Cardiac fibroblast (primary cell): Measurements from ENCODE around the gene FBN1.
A peak's percentile ranks its signal among the peaks of the same experiment; 100 is the strongest.

Experiments
- DNase-seq, 2 donors: peaks; one replicate each; pipeline versions ENCODE4 v3.0.0 to v3.0.0-alpha.2; 2010; ENCODE audit warnings: low read depth in 2 of 2
- H3K4me3 ChIP-seq, 2 donors: replicated peaks in 1 of 2; 1 replicate in 1 of 2; 2 replicates in 1 of 2; pipeline ENCODE4 v1.5.1; 2011; ENCODE audit warnings: low read depth in 2 of 2, low read length in 2 of 2, mild to moderate bottlenecking in 2 of 2, moderate library complexity in 1 of 2
- CTCF ChIP-seq: IDR thresholded peaks from one replicate; pipeline ENCODE4 v1.5.1; 2011; ENCODE audit warnings: low read depth, mild to moderate bottlenecking, low read length, inconsistent platforms

FBN1 gene

GRCh38 chr15:48680841-48681240 is 35.3 kb upstream of the FBN1 start:
- no peak overlapping the region for H3K4me3 ChIP-seq
- DNase-seq: peak; percentile 73 to 96
- TF ChIP-seq CTCF: no peak

- DNase-seq: no peak
- H3K4me3 ChIP-seq: no peak overlapping the region
- no peak for TF ChIP-seq CTCF
Measured at GRCh38 chr15:48679952-48680351, 34.4 kb upstream of the FBN1 start.

GRCh38 chr15:48678851-48679250 is 33.3 kb upstream of the FBN1 start:
- H3K4me3 ChIP-seq: no peak overlapping the region
- DNase-seq: no peak
- no peak for TF ChIP-seq CTCF

GRCh38 chr15:48677821-48678220 is 32.3 kb upstream of the FBN1 start:
- H3K4me3 ChIP-seq: no peak overlapping the region
- no peak for DNase-seq
- no peak for TF ChIP-seq CTCF

GRCh38 chr15:48675436-48675835 is 29.9 kb upstream of the FBN1 start:
- TF ChIP-seq CTCF: no peak
- peak in 1 of 2 donors; percentile 84 for DNase-seq
- no peak overlapping the region for H3K4me3 ChIP-seq

GRCh38 chr15:48674876-48675275 is 29.4 kb upstream of the FBN1 start:
- no peak overlapping the region for H3K4me3 ChIP-seq
- DNase-seq: peak; percentile 55 to 86
- no peak for TF ChIP-seq CTCF

- TF ChIP-seq CTCF: no peak
- peak in 1 of 2 donors; percentile 49 for DNase-seq
Measured at GRCh38 chr15:48672206-48672605, 26.7 kb upstream of the FBN1 start.

More at GRCh38 chr15:48672206-48672605, 26.7 kb upstream of the FBN1 start:
- H3K4me3 ChIP-seq: no peak overlapping the region
